Measurements from ENCODE around the gene SLIT3. TPM values are rescaled to one million over a fixed set of nuclear protein-coding genes. Genes with fewer than 3 reads are reported as not detected.
A peak's percentile ranks its signal among the peaks of the same experiment; 100 is the strongest.

The SLIT3 gene
- total RNA-seq, 1 donor from 2014 or later = 0.22 TPM

DNA sequence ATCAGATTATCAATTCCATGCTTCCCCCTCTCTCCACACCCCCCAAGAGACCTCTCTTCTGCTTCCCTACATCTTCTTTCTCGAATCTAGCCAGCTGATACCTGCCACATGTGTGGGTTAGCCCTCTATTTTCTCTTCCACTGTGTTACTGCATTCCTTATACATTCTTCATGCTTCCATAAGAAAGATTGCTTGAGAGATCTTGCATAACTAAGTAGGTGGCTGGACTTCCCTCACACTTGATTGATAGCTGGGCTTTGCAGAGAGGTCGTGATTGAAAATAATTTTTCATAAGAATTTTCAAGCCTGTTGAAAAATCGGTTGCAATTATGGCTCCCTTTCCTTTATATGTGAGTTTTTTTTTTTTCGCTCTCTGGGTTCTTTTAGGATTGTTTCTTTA is 688.8 kb downstream of the SLIT3 start:
- H3K27ac Mint-ChIP-seq = no peak overlapping the region
- no peaks in the 10 kb centered on the region for H3K36me3 Mint-ChIP-seq
- H3F3A ChIP-seq (ENCODE audit: low read depth) = no peaks in the 10 kb centered on the region

More for the DNA sequence above, 688.8 kb downstream of the SLIT3 start:
- Histone ChIP-seq H3K4me3 (no peak overlapping the region), H3K9me3 (ENCODE audit: low read depth) (no peaks in the 10 kb centered on the region), H3K36me3 (no peaks in the 10 kb centered on the region), H3K4me1 (no peaks in the 10 kb centered on the region), H3K4me2 (no peak overlapping the region), H3K27ac (no peak overlapping the region), H3K79me2 (ENCODE audit: low read depth) (no peaks in the 10 kb centered on the region), H4K20me1 (ENCODE audit: low read depth) (no peaks in the 10 kb centered on the region), H3K9ac (no peak overlapping the region), H3K27me3 (no peaks in the 10 kb centered on the region), H2AFZ (replicated peaks) (no peak overlapping the region)
- Mint-ChIP-seq H3K4me3 (no peak overlapping the region), H3K4me1 (peaks cover 8% of the 10 kb centered on the region), H3K27me3 (ENCODE audit: insufficient read depth, low read depth) (no peaks in the 10 kb centered on the region), H3K9me3 (no peaks in the 10 kb centered on the region)
- TF ChIP-seq EZH2phosphoT487 (IDR thresholded peaks at IDR 0.05) (no peak), EZH2 (IDR thresholded peaks at IDR 0.05) (no peak)
- TF ChIP-seq, protein P1, sequence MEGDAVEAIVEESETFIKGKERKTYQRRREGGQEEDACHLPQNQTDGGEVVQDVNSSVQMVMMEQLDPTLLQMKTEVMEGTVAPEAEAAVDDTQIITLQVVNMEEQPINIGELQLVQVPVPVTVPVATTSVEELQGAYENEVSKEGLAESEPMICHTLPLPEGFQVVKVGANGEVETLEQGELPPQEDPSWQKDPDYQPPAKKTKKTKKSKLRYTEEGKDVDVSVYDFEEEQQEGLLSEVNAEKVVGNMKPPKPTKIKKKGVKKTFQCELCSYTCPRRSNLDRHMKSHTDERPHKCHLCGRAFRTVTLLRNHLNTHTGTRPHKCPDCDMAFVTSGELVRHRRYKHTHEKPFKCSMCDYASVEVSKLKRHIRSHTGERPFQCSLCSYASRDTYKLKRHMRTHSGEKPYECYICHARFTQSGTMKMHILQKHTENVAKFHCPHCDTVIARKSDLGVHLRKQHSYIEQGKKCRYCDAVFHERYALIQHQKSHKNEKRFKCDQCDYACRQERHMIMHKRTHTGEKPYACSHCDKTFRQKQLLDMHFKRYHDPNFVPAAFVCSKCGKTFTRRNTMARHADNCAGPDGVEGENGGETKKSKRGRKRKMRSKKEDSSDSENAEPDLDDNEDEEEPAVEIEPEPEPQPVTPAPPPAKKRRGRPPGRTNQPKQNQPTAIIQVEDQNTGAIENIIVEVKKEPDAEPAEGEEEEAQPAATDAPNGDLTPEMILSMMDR (IDR thresholded peaks at IDR 0.05) = no peak
- no peak for DNase-seq (ENCODE audit: low spot score)

MicroRNAs within 50 kb of the gene (microRNA counts, 767-probe panel; counts per million panel counts)
- microRNA hsa-miR-585 = 460 counts per million, percentile 90 among the panel's probes with 10 or more counts

Small RNAs within 50 kb of the gene (microRNA-seq; reads per million reads assigned to microRNA genes)
- gene MIR218-2 = not detected
- not detected for gene MIR585

Small RNAs within 50 kb of the gene (small RNA-seq; reads per million reads assigned to genes)
- gene MIR218-2 (not detected), gene MIR585 (not detected), gene RF00019 (not detected)
